PC-9 (cell line): ENCODE data around the gene MYOG. TPM values are rescaled to one million over a fixed set of nuclear protein-coding genes. Genes with fewer than 3 reads are reported as not detected.

ENCODE experiments used
- BruUV-seq: library from RNA; stranded (reverse); fragments of 400-500 nt; replicated peaks from 2 replicates; lab custom pipeline; 2021; lab: Mats Ljungman, UMichigan
- CTCF ChIA-PET: fragments of 300-600 bp; sonication (Branson Sonifier 250); formaldehyde crosslinking; loops from one replicate; lab custom pipeline; 2022; ENCODE audit warnings: antibody characterized with exemption; lab: Charles Lee
- POLR2A ChIA-PET: fragments of 300-600 bp; sonication (Branson Sonifier 250); formaldehyde crosslinking; loops from one replicate; lab custom pipeline; 2022; ENCODE audit warnings: antibody characterized with exemption; ENCODE audit not compliant: unreplicated experiment; lab: Charles Lee
- DNase-seq, 2 experiments: peaks; one replicate each; pipeline versions ENCODE4 v3.0.0 to v3.0.0-alpha.2; 2015 to 2022; ENCODE audit warnings: mixed read lengths in 1 of 2
- H2AFZ ChIP-seq: fragments of 200-600 bp; sonication (generic); 2 replicates; pipeline ENCODE4 v1.8.1; 2017; ENCODE audit warnings: antibody characterized with exemption
- H3F3A ChIP-seq: fragments of 200-600 bp; sonication (generic); 2 replicates; pipeline ENCODE4 v1.8.1; 2017; ENCODE audit warnings: antibody characterized with exemption, mild to moderate bottlenecking, low read depth; ENCODE audit not compliant: insufficient read depth
- H3K27ac ChIP-seq: fragments of 200-600 bp; sonication (generic); 2 replicates; pipeline ENCODE4 v1.6.1; 2016; ENCODE audit warnings: mixed run types
- H3K27me3 ChIP-seq: fragments of 200-600 bp; sonication (generic); 2 replicates; pipeline ENCODE4 v1.6.1; 2016; ENCODE audit warnings: low read depth, mixed run types; ENCODE audit not compliant: insufficient read depth
- H3K36me3 ChIP-seq: fragments of 200-600 bp; sonication (generic); 2 replicates; pipeline ENCODE4 v1.6.1; 2016; ENCODE audit warnings: low read depth, mixed run types
- H3K4me1 ChIP-seq: fragments of 200-600 bp; sonication (generic); replicated peaks from 2 replicates; pipeline ENCODE4 v1.6.1; 2016; ENCODE audit warnings: mixed run types; ENCODE audit not compliant: insufficient read depth
- H3K4me2 ChIP-seq: fragments of 200-600 bp; sonication (generic); 2 replicates; pipeline ENCODE4 v1.6.1; 2017; ENCODE audit warnings: mixed run types
- H3K4me3 ChIP-seq: fragments of 200-600 bp; sonication (generic); 2 replicates; pipeline ENCODE4 v1.6.1; 2016; ENCODE audit warnings: mixed run types
- H3K79me2 ChIP-seq: fragments of 200-600 bp; sonication (generic); 2 replicates; pipeline ENCODE4 v1.6.1; 2017; ENCODE audit warnings: low read depth, mixed run types
- H3K9me2 ChIP-seq: fragments of 200-600 bp; sonication (generic); 2 replicates; pipeline ENCODE4 v1.8.1; 2017; ENCODE audit warnings: mild to moderate bottlenecking; ENCODE audit not compliant: insufficient read depth
- H3K9me3 ChIP-seq: fragments of 200-600 bp; sonication (generic); 2 replicates; pipeline ENCODE4 v1.8.1; 2016; ENCODE audit warnings: low read depth; ENCODE audit not compliant: insufficient read depth
- H4K20me1 ChIP-seq: fragments of 200-600 bp; sonication (generic); 2 replicates; pipeline ENCODE4 v1.8.1; 2017; ENCODE audit not compliant: insufficient read depth
- CTCF ChIP-seq: fragments of 200-600 bp; sonication (generic); conservative IDR thresholded peaks from 2 replicates; pipeline ENCODE4 v1.6.1; 2017; ENCODE audit warnings: mixed run types, antibody characterized with exemption, mild to moderate bottlenecking, moderate library complexity
- EZH2 ChIP-seq: fragments of 200-600 bp; sonication (generic); IDR thresholded peaks from 2 replicates; pipeline ENCODE4 v1.8.0; 2017; ENCODE audit warnings: antibody characterized with exemption, low read depth
- intact Hi-C: fragments of 100-400 bp; cut with micrococcal nuclease; formaldehyde crosslinking; loops from one replicate; pipeline ENCODE4 v1.10.0; 2022; ENCODE audit not compliant: unreplicated experiment
- total RNA-seq: library from RNA; stranded (reverse); gene quantifications from 2 replicates; pipeline ENCODE4 v1.2.3, GENCODE V29; 2021

MYOG gene
- total RNA-seq, 1 experiment from 2014 or later: not detected

- H3K4me2 ChIP-seq: no peak overlapping the region
- H3K27me3 ChIP-seq: peaks cover 5% of the 10 kb centered on the region; the same call in 1 of the 2 replicates
- H3K79me2 ChIP-seq: no peaks in the 10 kb centered on the region
- no peak overlapping the region for H2AFZ ChIP-seq
- TF ChIP-seq CTCF (peak; percentile 95), EZH2 (no peak)
- ChIA-PET POLR2A (interaction anchor here (0.8 kb wide), 1 partner anchor 177 kb away, joined by 4 read pairs; no protein-coding TSS in a partner anchor), CTCF (interaction anchor here (0.6 to 2.9 kb wide), 9 partner anchors 9 to 229 kb away, joined by 3 to 27 read pairs (median 4); no protein-coding TSS in a partner anchor)
- no peaks in the 10 kb centered on the region for H3K36me3 ChIP-seq
- no TSS peak for BruUV-seq
- DNase-seq: peak; percentile 44 to 55
- H3F3A ChIP-seq: no peaks in the 10 kb centered on the region
- no peak overlapping the region for H3K27ac ChIP-seq
- no peaks in the 10 kb centered on the region for H3K9me2 ChIP-seq
- intact Hi-C loops: loop anchor here (1.0 to 5.0 kb wide), 5 partner anchors 80 to 288 kb away; no protein-coding TSS in a partner anchor
- no peaks in the 10 kb centered on the region for H3K9me3 ChIP-seq
- H4K20me1 ChIP-seq: no peaks in the 10 kb centered on the region
- H3K4me1 ChIP-seq: no peaks in the 10 kb centered on the region
- no peak overlapping the region for H3K4me3 ChIP-seq
Measured at GRCh38 chr1:203038891-203039608, 46.8 kb downstream of the MYOG start.

- no peak overlapping the region for H3K4me2 ChIP-seq
- H3K79me2 ChIP-seq: no peaks in the 10 kb centered on the region
- H3K4me1 ChIP-seq: no peaks in the 10 kb centered on the region
- intact Hi-C loops: loop anchor here (2.0 to 5.0 kb wide), 2 partner anchors 81 to 289 kb away; no protein-coding TSS in a partner anchor
- H3K9me2 ChIP-seq: no peaks in the 10 kb centered on the region
- H3K4me3 ChIP-seq: no peak overlapping the region
- H3K36me3 ChIP-seq: no peaks in the 10 kb centered on the region
- H2AFZ ChIP-seq: no peak overlapping the region
- BruUV-seq: no TSS peak
- ChIA-PET CTCF (interaction anchor here (0.6 to 2.9 kb wide), 3 partner anchors 132 to 230 kb away, joined by 3 to 27 read pairs (median 23); no protein-coding TSS in a partner anchor), POLR2A (no interaction called here)
- no peak overlapping the region for H3K27ac ChIP-seq
- no peaks in the 10 kb centered on the region for H4K20me1 ChIP-seq
- H3K9me3 ChIP-seq: no peaks in the 10 kb centered on the region
- DNase-seq: peak in 1 of 2 experiments; percentile 18
- H3K27me3 ChIP-seq: peaks cover 5% of the 10 kb centered on the region; the same call in 1 of the 2 replicates
- no peaks in the 10 kb centered on the region for H3F3A ChIP-seq
- TF ChIP-seq CTCF (no peak), EZH2 (no peak)
Measured at GRCh38 chr1:203038217-203038741, 47.5 kb downstream of the MYOG start.

GRCh38 chr1:203037509-203038190 lies 48.2 kb downstream of the MYOG start:
- CTCF ChIA-PET: no interaction called here
- no peak overlapping the region for H3K4me3 ChIP-seq

More at GRCh38 chr1:203037509-203038190, 48.2 kb downstream of the MYOG start:
- BruUV-seq: no TSS peak
- H3F3A ChIP-seq: no peaks in the 10 kb centered on the region
- TF ChIP-seq EZH2 (no peak), CTCF (no peak)
- no peak overlapping the region for H3K27ac ChIP-seq
- no peaks in the 10 kb centered on the region for H3K79me2 ChIP-seq
- intact Hi-C loops: loop anchor here (2.0 to 5.0 kb wide), 2 partner anchors 81 to 290 kb away; no protein-coding TSS in a partner anchor
- H3K4me1 ChIP-seq: no peaks in the 10 kb centered on the region
- peaks cover 5% of the 10 kb centered on the region; the same call in 1 of the 2 replicates for H3K27me3 ChIP-seq
- no peak overlapping the region for H2AFZ ChIP-seq
- H3K9me2 ChIP-seq: no peaks in the 10 kb centered on the region
- no peak overlapping the region for H3K4me2 ChIP-seq
- no peaks in the 10 kb centered on the region for H3K36me3 ChIP-seq
- no peak for DNase-seq
- no peaks in the 10 kb centered on the region for H4K20me1 ChIP-seq
- H3K9me3 ChIP-seq: no peaks in the 10 kb centered on the region
- POLR2A ChIA-PET: no interaction called here
